HUES64 (cell line): ENCODE measurements around the gene MDGA2.

Experiments used
- H3K27ac ChIP-seq: 2 replicates; pipeline ENCODE4 v1.7.0; 2013; ENCODE audit warnings: low read depth, low read length, inconsistent platforms
- H3K27me3 ChIP-seq: 2 replicates; pipeline ENCODE4 v1.6.1; 2013; ENCODE audit warnings: mild to moderate bottlenecking, low read length; ENCODE audit not compliant: insufficient read depth
- H3K36me3 ChIP-seq: 2 replicates; pipeline ENCODE4 v1.6.1; 2013; ENCODE audit warnings: mild to moderate bottlenecking, low read length; ENCODE audit not compliant: insufficient read depth
- H3K4me1 ChIP-seq: 2 replicates; pipeline ENCODE4 v1.6.1; 2013; ENCODE audit warnings: mild to moderate bottlenecking, low read length, moderate library complexity; ENCODE audit not compliant: insufficient read depth
- H3K4me3 ChIP-seq: 2 replicates; pipeline ENCODE4 v1.5.1; 2013; ENCODE audit warnings: mild to moderate bottlenecking, low read length, moderate library complexity
- H3K9ac ChIP-seq: 2 replicates; pipeline ENCODE4 v1.6.1; 2013; ENCODE audit warnings: mild to moderate bottlenecking, low read depth, low read length
- H3K9me3 ChIP-seq: 2 replicates; pipeline ENCODE4 v1.6.1; 2013; ENCODE audit warnings: low read depth, low read length; ENCODE audit not compliant: insufficient read depth
- WGBS: fragments of 150-250, 120-280 bp; methylation state at CpG from one replicate; pipeline ENCODE4 v1.1.7; 2013; ENCODE audit warnings: missing lambda C conversion rate; 5-methylcytosine and 5-hydroxymethylcytosine counted together

MDGA2 gene

DNA sequence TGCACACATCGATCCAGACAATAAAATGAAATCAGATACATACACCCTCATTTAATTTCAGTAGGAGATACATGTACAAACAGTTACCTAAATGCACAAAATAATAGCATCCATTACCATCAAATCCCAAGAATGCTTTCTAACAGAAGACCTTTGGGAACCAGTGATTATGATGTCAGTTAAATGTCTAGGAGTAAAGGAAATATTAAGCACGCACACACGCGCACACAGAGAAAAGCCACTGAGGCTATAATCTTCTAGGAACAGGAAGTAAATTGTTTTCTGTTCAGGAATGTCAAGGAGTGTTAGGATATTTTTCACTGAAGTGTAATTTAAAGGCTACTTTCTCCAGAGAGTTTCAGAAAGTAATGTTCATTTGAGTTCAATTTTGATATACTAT, 250.1 kb downstream of the MDGA2 start:
- no peaks in the 10 kb centered on the region for H3K9me3 ChIP-seq
- no peaks in the 10 kb centered on the region for H3K36me3 ChIP-seq
- no peak overlapping the region for H3K4me3 ChIP-seq
- peaks cover 23% of the 10 kb centered on the region for H3K4me1 ChIP-seq
- H3K27me3 ChIP-seq = no peaks in the 10 kb centered on the region
- no peak overlapping the region for H3K9ac ChIP-seq
- no peak overlapping the region for H3K27ac ChIP-seq
- 98% methylated on average over 4 of the region's 4 CpGs for WGBS

DNA sequence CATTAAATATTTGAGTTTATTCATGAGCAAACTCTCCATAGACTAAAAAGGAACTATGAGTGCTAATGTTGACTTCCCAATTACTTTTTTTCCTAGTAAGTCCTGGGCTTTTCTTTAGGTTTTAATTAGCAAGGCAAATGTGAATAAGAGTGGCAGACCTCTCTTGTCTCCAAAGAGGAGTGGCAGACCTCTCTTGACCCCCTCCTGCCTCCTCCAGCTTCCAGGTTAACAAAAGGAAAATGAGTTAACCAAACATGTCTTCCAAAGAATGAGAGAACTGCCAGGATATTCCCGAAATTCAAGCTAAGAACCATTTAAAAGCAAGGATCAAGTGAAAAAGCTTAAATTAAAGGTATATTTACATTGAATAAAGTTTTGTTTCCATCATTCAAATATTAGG, 253.2 kb downstream of the MDGA2 start:
- peak overlapping the region; percentile 47 for H3K27ac ChIP-seq
- H3K4me1 ChIP-seq = peaks cover 23% of the 10 kb centered on the region
- WGBS = 22% methylated on average over 1 of the region's 1 CpG
- H3K9ac ChIP-seq = peak overlapping the region; percentile 17; the same call in 1 of the 2 replicates
- no peak overlapping the region for H3K4me3 ChIP-seq
- no peaks in the 10 kb centered on the region for H3K27me3 ChIP-seq
- H3K36me3 ChIP-seq = no peaks in the 10 kb centered on the region
- H3K9me3 ChIP-seq = no peaks in the 10 kb centered on the region

DNA sequence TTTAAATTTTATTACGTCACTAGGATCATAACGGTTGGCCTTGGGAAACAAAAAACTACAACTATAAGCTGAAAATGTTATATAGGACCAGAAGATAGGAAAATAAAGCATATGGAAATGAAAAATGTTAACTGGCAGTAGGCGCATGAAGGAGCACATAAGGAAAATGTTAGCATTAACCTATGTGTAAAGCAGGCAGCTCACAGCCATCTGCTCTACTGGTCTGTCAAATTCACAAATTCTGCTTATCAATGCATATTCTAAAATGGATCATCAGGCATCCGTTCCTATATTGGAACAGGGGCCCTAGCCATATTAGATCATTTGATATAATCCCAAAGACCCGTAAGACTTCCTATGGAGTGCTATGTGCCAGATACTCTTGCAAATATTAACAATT, 263.9 kb downstream of the MDGA2 start:
- Histone ChIP-seq H3K27me3 (no peaks in the 10 kb centered on the region), H3K9me3 (no peaks in the 10 kb centered on the region), H3K4me3 (no peak overlapping the region), H3K9ac (no peak overlapping the region), H3K4me1 (no peaks in the 10 kb centered on the region), H3K36me3 (no peaks in the 10 kb centered on the region), H3K27ac (no peak overlapping the region)
- 94% methylated on average over 3 of the region's 5 CpGs for WGBS

DNA sequence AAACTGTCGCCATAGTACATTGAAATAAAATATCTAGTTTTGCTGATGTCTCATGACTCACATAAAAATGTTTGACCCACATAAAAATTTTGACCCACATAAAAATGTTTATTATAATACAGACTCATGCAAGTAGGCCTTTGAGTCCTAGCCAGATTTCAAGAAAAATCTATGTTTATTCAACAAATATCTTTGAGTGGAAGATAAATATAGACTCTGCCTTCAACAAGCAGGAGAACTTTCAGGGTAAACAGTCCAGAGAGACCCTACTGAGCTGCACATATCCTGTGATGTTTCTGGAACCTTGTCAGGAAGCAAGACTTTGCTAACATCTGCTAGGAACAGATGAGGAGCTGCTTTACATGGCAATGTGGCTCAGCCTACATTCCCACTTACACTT, 283.1 kb downstream of the MDGA2 start:
- no CpG with 5 or more reads among the region's 1 CpG for WGBS
- Histone ChIP-seq H3K27me3 (no peaks in the 10 kb centered on the region), H3K9me3 (no peaks in the 10 kb centered on the region), H3K27ac (no peak overlapping the region), H3K4me3 (no peak overlapping the region), H3K9ac (no peak overlapping the region), H3K4me1 (peaks cover 25% of the 10 kb centered on the region), H3K36me3 (no peaks in the 10 kb centered on the region)

DNA sequence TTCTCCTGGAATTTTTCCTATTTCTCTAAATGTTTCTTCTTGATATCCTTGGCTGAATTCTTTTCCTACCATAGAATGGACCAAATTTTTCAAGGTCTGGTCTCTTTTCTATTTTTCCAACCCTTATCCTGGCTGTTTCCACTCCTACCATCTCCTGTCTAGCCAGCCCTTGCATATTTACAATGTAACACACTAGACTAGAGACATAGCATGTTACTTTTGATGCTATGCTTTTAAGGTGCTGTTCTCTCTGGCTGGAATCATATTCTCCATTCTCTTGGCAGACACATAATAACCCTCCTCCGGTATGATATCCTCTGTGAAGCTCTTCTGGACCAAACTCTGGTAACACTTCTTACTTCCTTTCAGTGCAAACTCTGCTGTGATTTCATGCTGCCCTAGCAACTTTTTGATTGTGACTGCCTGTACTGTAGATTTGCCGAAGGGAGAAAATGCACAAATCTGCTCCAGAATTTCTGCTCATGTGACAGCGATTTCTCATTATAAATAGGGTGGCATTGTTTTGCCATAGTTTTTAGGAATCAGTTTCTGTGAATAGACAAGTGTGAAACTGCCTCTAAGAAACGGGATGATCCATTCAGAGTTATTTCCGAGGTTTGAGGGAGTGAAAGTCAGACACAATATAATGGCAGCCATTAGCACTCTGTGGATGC, 284.4 kb downstream of the MDGA2 start:
- no peak overlapping the region for H3K4me3 ChIP-seq
- no peak overlapping the region for H3K9ac ChIP-seq
- no peak overlapping the region for H3K27ac ChIP-seq
- 95% methylated on average over 5 of the region's 5 CpGs for WGBS
- no peaks in the 10 kb centered on the region for H3K36me3 ChIP-seq
- H3K4me1 ChIP-seq = peaks cover 25% of the 10 kb centered on the region
- no peaks in the 10 kb centered on the region for H3K27me3 ChIP-seq
- H3K9me3 ChIP-seq = no peaks in the 10 kb centered on the region

DNA sequence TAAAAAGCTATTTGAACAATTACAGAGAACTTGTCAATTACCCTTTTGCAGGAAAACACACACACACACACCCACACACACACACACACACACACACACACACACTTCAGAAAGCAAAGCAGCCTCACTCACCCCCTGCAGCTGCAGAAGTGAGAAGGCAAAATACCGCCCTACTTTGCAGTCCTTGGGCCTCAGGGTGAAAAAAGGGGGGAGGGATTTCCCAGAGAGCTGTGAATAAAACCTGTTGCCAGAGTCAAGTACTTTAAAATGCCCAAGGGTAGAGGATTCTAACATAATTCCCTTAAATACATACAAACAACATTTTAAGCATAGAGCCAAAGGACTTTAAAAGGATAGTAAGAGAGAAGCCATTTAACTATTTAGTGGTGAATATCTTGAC, 285.9 kb downstream of the MDGA2 start:
- H3K9ac ChIP-seq = no peak overlapping the region
- H3K9me3 ChIP-seq = no peaks in the 10 kb centered on the region
- H3K27ac ChIP-seq = no peak overlapping the region; the same call in 1 of the 2 replicates
- WGBS = 0% methylated on average over 1 of the region's 1 CpG
- H3K4me3 ChIP-seq = no peak overlapping the region
- H3K36me3 ChIP-seq = no peaks in the 10 kb centered on the region
- peaks cover 25% of the 10 kb centered on the region for H3K4me1 ChIP-seq
- H3K27me3 ChIP-seq = no peaks in the 10 kb centered on the region

DNA sequence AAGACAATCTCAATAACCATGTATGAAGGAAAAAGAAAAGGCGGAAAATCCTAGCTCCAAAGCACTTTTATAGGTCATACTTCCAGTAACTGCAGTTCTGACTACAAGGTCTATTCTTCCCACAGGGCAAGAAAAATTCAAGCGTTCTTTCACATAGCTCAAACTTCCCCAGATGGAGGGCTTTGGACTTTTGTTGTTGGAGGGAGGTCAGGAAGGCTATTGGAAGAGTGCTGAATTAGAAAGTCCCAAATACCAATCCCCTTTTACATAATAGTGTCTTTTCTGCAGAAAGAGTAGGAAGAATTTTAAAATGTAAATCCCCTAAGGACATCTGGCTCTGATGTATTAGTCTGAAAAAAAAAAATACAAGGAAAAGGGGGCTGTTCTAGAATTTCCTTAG, 309.4 kb downstream of the MDGA2 start:
- no peaks in the 10 kb centered on the region for H3K27me3 ChIP-seq
- H3K9ac ChIP-seq = no peak overlapping the region
- peak overlapping the region; percentile 45; the same call in 1 of the 2 replicates for H3K27ac ChIP-seq
- H3K4me1 ChIP-seq = peaks cover 20% of the 10 kb centered on the region
- no peaks in the 10 kb centered on the region for H3K9me3 ChIP-seq
- WGBS = 50% methylated on average over 2 of the region's 2 CpGs
- no peak overlapping the region for H3K4me3 ChIP-seq
- H3K36me3 ChIP-seq = no peaks in the 10 kb centered on the region

DNA sequence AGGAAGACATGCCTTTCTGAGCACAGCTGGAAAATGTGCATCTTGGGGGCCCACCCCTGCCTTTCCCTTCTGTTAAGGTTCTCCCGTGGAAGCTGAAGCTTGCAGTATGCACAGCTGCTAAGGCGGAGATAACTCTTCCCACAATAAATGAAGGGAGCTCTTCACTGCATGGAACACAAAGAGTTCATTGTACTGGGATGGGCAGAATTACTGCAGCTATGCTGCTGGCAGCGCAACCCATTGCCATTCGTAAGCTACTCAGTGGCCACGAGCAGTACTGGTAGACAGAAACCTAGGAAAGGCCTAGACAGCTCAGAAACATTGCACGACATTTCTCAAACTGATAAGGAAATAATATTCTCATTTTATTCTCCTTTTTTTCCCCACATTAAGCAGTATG, 310.2 kb downstream of the MDGA2 start:
- no peaks in the 10 kb centered on the region for H3K9me3 ChIP-seq
- no peak overlapping the region for H3K9ac ChIP-seq
- no peak overlapping the region for H3K4me3 ChIP-seq
- peak overlapping the region; percentile 5; the same call in 1 of the 2 replicates for H3K27ac ChIP-seq
- no peaks in the 10 kb centered on the region for H3K27me3 ChIP-seq
- peaks cover 20% of the 10 kb centered on the region for H3K4me1 ChIP-seq
- WGBS = 86% methylated on average over 6 of the region's 6 CpGs
- H3K36me3 ChIP-seq = no peaks in the 10 kb centered on the region

DNA sequence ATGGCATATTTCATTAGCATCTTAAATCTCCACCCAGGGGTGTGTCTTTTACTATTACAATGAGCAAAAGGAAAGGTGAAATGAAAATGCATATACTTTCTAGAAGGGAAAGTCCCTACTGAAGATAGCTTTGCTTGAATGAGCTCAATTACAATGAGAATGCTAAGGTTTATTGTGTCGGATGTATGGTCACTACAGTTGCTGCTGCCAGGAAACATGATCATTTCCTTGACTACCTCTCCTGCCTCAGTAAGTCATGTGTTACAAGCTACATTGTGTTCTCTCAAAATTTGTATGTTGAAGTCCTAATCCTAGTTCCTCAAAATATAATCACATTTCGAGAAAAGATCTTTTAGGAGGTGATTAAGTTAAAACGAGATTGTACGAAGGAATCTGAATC, 322.2 kb downstream of the MDGA2 start:
- WGBS = 87% methylated on average over 1 of the region's 4 CpGs
- Histone ChIP-seq H3K4me1 (peaks cover 10% of the 10 kb centered on the region), H3K4me3 (no peak overlapping the region), H3K9ac (no peak overlapping the region), H3K27me3 (no peaks in the 10 kb centered on the region), H3K36me3 (no peaks in the 10 kb centered on the region), H3K27ac (no peak overlapping the region), H3K9me3 (peaks cover 9% of the 10 kb centered on the region; the same call in 1 of the 2 replicates)

DNA sequence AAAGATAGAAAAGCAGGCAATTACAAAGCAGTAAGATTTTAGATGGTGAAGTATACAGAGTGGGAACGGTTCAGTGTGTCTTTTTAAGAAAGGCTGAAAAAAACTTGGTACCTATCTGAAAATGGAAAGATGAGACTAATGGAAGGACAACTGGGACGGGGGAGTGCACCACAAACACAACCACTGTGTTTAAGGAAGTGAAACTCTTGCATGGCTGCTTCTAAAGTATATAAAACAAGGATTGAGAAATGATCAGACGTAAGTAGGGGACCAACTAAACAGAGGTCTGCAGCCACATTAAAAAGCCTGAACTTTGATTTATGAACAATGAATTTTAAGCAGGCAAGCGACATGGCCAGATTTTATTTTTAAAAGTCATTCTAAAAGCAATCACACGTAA, 328.6 kb downstream of the MDGA2 start:
- WGBS = 80% methylated on average over 5 of the region's 5 CpGs
- no peaks in the 10 kb centered on the region for H3K36me3 ChIP-seq
- no peak overlapping the region for H3K9ac ChIP-seq
- H3K9me3 ChIP-seq = no peaks in the 10 kb centered on the region
- H3K27me3 ChIP-seq = no peaks in the 10 kb centered on the region
- H3K4me1 ChIP-seq = peaks cover 10% of the 10 kb centered on the region
- no peak overlapping the region for H3K4me3 ChIP-seq
- H3K27ac ChIP-seq = no peak overlapping the region

DNA sequence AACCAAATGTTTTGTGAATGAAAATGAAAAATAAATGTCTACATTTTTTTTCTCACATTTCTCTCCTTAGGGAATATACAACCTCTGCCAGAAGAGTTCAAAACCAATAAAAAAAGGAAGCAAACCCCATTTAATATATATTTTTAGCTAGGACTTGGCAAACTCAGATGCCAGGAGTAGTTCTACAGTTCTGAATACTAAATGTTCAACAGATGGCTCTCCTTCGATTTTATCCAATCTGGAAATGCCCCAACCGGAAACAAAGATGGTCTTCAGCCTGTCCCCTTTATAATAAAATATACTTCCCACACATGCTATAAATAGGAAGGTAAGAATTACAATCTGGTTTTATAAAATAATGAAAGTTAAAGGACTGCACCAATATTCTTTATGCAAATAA, 330.4 kb downstream of the MDGA2 start:
- Histone ChIP-seq H3K27ac (no peak overlapping the region), H3K9me3 (no peaks in the 10 kb centered on the region), H3K4me3 (no peak overlapping the region), H3K36me3 (no peaks in the 10 kb centered on the region), H3K27me3 (no peaks in the 10 kb centered on the region), H3K9ac (no peak overlapping the region), H3K4me1 (peaks cover 2% of the 10 kb centered on the region; the same call in 1 of the 2 replicates)
- WGBS = 98% methylated on average over 2 of the region's 2 CpGs

DNA sequence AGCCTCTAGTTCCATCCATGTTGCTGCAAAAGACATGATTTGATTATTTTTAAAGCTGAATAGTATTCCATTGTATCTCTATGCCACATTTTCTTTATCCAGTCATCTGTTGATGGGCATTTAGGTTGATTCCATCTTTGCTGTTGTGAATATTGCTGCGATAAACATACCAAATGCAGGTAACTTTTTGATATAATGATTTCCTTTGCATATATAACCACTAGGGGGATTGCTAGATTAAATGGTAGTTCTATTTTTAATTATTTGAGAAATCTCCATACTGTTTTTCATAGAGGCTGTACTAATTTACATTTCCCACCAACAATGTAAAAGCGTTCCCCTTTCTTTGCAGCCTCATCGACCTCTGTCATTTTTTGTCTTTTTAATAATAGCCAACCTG, 342.5 kb downstream of the MDGA2 start:
- Histone ChIP-seq H3K27me3 (no peaks in the 10 kb centered on the region), H3K4me1 (no peaks in the 10 kb centered on the region), H3K36me3 (no peaks in the 10 kb centered on the region), H3K4me3 (no peak overlapping the region), H3K9me3 (no peaks in the 10 kb centered on the region), H3K27ac (no peak overlapping the region), H3K9ac (no peak overlapping the region)
- 100% methylated on average over 2 of the region's 3 CpGs for WGBS
